Esophagus (tissue), 2 donors: Measurements from ENCODE around the gene CDH22. TPM values are rescaled to one million over a fixed set of nuclear protein-coding genes. Genes with fewer than 3 reads are reported as not detected.

Source experiments
- H3K27ac ChIP-seq, 2 donors: one replicate each; pipeline ENCODE4 v1.5.1; 2013; ENCODE audit warnings: low read depth in 2 of 2, mild to moderate bottlenecking in 2 of 2, inconsistent platforms in 1 of 2, low read length in 1 of 2, moderate library complexity in 1 of 2
- H3K27me3 ChIP-seq, 2 donors: one replicate each; pipeline ENCODE4 v1.6.1; 2013; ENCODE audit warnings: low read length in 2 of 2, control low read depth in 1 of 2, mild to moderate bottlenecking in 1 of 2; ENCODE audit not compliant: insufficient read depth in 2 of 2, control insufficient read depth in 1 of 2
- H3K36me3 ChIP-seq, 2 donors: one replicate each; pipeline ENCODE4 v1.6.1; 2013; ENCODE audit warnings: low read length in 1 of 2; ENCODE audit not compliant: control insufficient read depth in 2 of 2, insufficient read depth in 2 of 2
- H3K4me1 ChIP-seq, 2 donors: one replicate each; pipeline ENCODE4 v1.6.1; 2013; ENCODE audit warnings: low read length in 1 of 2; ENCODE audit not compliant: control insufficient read depth in 2 of 2, insufficient read depth in 2 of 2
- H3K4me3 ChIP-seq, 2 donors: one replicate each; pipeline ENCODE4 v1.5.1; 2013; ENCODE audit warnings: low read length in 2 of 2, mild to moderate bottlenecking in 2 of 2, low read depth in 1 of 2, moderate library complexity in 1 of 2
- H3K9me3 ChIP-seq, 2 donors: one replicate each; pipeline ENCODE4 v1.6.1; 2013; ENCODE audit warnings: mild to moderate bottlenecking in 2 of 2, low read depth in 1 of 2, low read length in 1 of 2, moderate library complexity in 1 of 2; ENCODE audit not compliant: control insufficient read depth in 2 of 2, insufficient read depth in 1 of 2
- WGBS, 2 donors: extraction: QIAGEN DNeasy Blood & Tissue Kit; methylation state at CpG; one replicate each; pipeline ENCODE4 v1.1.7; 2013; 5-methylcytosine and 5-hydroxymethylcytosine counted together
- polyA plus RNA-seq, 2 donors: library from polyadenylated mRNA; stranded (reverse); fragments of 200-250 nt; gene quantifications; one replicate each; pipeline ENCODE4 v1.2.3, GENCODE V29; 2013
- donor health status: healthy with polysubstance abuse.
- donor health status: Bipolar disorder and iron deficiency.

Gene CDH22
- polyA plus RNA-seq, 2 donors = 0.55 to 0.86 TPM

DNA sequence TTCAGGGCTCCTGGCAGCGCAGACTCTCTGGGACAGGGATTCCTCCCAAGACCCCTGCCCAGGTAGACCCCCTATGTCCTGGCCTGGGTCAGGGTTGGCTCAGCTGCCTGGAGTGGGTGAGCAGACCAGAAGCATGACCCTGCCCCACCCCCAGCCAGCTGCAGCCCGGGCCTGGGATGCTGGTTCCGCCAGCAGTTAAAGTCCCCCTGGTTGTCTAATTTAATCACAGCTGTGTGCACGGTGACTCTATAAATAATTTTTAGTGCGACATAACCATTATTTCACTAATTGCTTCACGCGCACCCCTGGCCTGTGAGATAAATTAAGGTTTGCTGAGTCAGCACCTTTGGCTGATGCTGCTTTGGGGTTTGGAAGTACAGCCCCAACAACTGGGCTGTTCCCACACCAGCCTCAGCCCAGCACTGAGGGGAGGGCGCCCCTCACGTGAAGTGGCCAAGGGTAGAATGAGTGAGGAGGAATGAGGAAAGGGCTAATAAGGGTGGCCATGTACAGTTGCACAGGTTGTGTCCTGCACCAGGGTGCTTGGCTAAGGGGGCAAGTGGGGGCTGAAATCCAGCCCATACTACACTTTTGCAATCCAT lies 26.1 kb upstream of the CDH22 start:
- WGBS, 2 donors = 51 to 54% methylated on average over 9 of the region's 9 CpGs
- Histone ChIP-seq H3K36me3 (no peaks in the 10 kb centered on the region), H3K4me1 (peaks cover 0 to 12% of the 10 kb centered on the region in 2 donors), H3K4me3 (no peak overlapping the region), H3K9me3 (no peaks in the 10 kb centered on the region), H3K27me3 (peaks cover 0 to under 1% of the 10 kb centered on the region in 2 donors), H3K27ac (no peak overlapping the region)

DNA sequence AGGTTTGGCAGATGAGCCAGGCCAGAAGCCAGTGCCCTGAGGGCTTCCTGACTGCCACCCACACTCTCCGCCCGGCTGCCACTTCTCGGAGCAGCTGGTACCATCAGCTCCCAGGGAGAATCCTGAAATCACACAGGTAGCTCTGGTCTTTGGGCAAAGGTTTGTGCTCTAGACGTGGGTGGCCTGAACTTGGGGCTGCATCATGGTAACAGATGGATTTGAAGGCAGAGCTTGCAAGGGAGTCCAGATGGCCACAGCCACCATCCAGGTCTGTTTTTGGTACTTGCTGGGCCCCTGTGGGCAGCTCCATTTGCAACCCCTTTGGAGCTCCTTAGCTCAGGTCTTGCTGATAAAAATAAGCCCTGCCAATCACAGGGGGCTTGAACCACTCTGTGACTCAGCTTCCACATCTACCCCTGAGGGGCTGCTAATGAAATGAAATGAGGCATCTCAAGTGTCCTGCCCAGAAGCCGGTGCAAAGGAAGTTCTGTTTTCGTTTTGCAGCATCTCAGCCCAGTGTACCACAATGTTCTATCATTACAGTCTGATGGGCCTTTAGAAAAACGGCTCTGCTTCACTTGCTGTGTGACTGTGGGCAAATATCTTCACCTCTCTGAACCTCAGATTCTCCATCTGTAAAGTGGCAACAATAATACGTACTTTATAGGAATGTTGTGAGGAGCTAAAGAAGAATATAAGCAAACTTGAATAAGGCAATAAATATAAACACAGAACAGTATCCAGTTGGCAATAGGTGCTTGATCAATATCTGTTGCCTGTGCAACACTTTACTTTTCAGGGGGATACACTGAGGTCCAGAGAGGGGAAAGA lies 25.1 kb upstream of the CDH22 start:
- H3K4me1 ChIP-seq = peaks cover 0 to 12% of the 10 kb centered on the region in 2 donors
- no peaks in the 10 kb centered on the region for H3K9me3 ChIP-seq
- H3K27ac ChIP-seq = no peak overlapping the region
- no peak overlapping the region for H3K4me3 ChIP-seq
- WGBS, 2 donors = 44 to 54% methylated on average over 8 of the region's 8 CpGs
- no peaks in the 10 kb centered on the region for H3K27me3 ChIP-seq
- no peaks in the 10 kb centered on the region for H3K36me3 ChIP-seq

GRCh38 chr20:46332373-46333160 lies 24.3 kb upstream of the CDH22 start:
- no peaks in the 10 kb centered on the region for H3K27me3 ChIP-seq
- H3K4me3 ChIP-seq = no peak overlapping the region
- H3K36me3 ChIP-seq = no peaks in the 10 kb centered on the region
- WGBS, 2 donors = 40 to 59% methylated on average over 11 to 12 of the region's 12 CpGs
- no peak overlapping the region for H3K27ac ChIP-seq
- H3K4me1 ChIP-seq = peaks cover 0 to 12% of the 10 kb centered on the region in 2 donors
- no peaks in the 10 kb centered on the region for H3K9me3 ChIP-seq

GRCh38 chr20:46331611-46332361 lies 23.5 kb upstream of the CDH22 start:
- no peaks in the 10 kb centered on the region for H3K9me3 ChIP-seq
- 44 to 52% methylated on average over 13 of the region's 13 CpGs for WGBS, 2 donors
- H3K4me3 ChIP-seq = no peak overlapping the region
- no peaks in the 10 kb centered on the region for H3K36me3 ChIP-seq
- H3K27ac ChIP-seq = no peak overlapping the region
- H3K4me1 ChIP-seq = peaks cover 0 to 12% of the 10 kb centered on the region in 2 donors
- H3K27me3 ChIP-seq = no peaks in the 10 kb centered on the region

DNA sequence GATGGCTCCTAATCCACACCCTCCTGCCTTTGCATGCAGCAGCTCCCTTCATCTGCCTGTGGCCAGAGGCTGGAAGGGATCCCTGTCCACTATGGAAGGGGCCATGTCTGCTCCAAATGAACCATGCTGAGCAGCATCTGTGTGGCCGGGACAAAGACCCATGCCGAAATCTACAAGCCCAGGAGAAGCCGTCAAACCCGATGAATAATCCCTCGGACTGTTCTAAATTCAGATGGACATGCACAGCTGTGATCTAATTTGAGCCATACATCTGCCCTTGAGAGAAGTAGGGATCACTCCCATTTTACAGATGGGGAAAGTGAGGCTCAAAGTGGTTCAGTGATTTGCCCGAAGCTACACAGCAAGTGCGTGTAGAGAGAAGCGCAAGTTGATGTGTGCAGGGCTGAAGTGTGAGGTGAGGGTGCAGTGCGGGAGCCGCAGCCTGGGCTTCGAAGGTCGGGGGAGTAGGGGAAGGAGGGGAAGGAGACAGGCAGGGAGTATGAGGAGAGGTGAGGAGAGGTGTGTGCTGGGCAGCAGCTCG lies 22.6 kb upstream of the CDH22 start:
- H3K4me1 ChIP-seq = peaks cover 0 to 12% of the 10 kb centered on the region in 2 donors
- no peaks in the 10 kb centered on the region for H3K36me3 ChIP-seq
- no peak overlapping the region for H3K27ac ChIP-seq
- no peaks in the 10 kb centered on the region for H3K9me3 ChIP-seq
- WGBS, 2 donors = 78 to 80% methylated on average over 13 of the region's 13 CpGs
- H3K27me3 ChIP-seq = no peaks in the 10 kb centered on the region
- H3K4me3 ChIP-seq = no peak overlapping the region

GRCh38 chr20:46330072-46330763 lies 21.9 kb upstream of the CDH22 start:
- H3K27me3 ChIP-seq = no peaks in the 10 kb centered on the region
- no peaks in the 10 kb centered on the region for H3K36me3 ChIP-seq
- WGBS, 2 donors = 33 to 35% methylated on average over 12 to 13 of the region's 13 CpGs
- no peaks in the 10 kb centered on the region for H3K9me3 ChIP-seq
- H3K4me1 ChIP-seq = peaks cover 0 to 12% of the 10 kb centered on the region in 2 donors
- H3K27ac ChIP-seq = no peak overlapping the region
- no peak overlapping the region for H3K4me3 ChIP-seq

DNA sequence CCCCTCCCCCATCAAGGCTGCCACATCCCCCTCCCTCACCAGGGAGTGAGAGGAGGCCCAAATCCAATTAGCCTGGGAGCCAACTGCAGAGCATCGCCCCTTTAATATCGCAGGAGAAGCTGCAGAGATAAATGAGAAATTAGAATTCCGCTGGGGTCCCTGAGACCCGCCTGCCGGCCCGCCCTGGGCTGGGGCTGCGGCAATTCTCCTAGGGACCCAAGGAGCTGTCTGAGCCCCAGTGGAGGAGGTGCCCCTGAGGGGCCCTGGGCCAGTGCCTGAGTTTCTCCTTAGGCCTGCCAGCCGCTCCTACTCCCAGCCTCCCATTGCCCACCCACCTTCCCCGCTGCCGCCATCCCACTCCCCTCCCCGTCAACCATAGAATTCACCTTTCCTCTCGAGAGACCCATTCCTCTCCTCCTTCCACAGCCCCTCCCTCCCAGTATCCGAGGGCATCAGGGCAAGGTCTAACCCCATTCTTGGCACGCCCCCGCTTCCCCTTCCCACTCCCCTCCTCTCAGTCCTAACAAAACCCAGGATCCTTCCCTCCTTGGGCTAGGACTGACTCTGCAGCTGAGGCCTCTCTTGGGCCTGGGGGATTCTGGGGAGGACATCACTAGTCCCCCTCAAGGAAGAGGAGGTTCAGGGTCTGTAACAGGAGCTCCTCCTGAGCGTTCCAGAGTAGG lies 20.0 kb upstream of the CDH22 start:
- H3K27me3 ChIP-seq = no peaks in the 10 kb centered on the region
- no peaks in the 10 kb centered on the region for H3K36me3 ChIP-seq
- no peak overlapping the region for H3K4me3 ChIP-seq
- no peaks in the 10 kb centered on the region for H3K9me3 ChIP-seq
- no peak overlapping the region for H3K27ac ChIP-seq
- H3K4me1 ChIP-seq = peaks cover 0 to 12% of the 10 kb centered on the region in 2 donors
- 69 to 73% methylated on average over 16 of the region's 16 CpGs for WGBS, 2 donors

DNA sequence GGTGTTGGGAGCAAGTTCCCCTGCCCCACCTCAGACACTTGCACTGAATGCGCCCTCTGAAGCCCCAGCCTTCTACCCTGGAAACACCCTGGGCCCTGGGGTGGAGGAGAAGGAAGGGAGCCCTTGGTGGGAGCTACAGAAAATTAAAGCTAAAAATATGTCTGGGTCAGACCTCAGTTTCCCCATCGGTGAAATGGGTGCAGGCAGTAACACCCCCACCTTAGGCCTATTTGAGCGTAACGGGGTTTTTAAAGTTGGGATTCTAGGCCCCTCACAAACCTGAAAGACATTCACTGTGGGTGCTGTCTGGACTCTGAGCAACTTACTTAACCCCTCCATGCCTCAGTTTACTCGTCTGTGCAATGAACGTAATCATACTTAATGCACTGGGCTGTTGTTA lies 19.3 kb upstream of the CDH22 start:
- no peak overlapping the region for H3K4me3 ChIP-seq
- H3K27me3 ChIP-seq = no peaks in the 10 kb centered on the region
- no peaks in the 10 kb centered on the region for H3K36me3 ChIP-seq
- 93 to 95% methylated on average over 6 of the region's 6 CpGs for WGBS, 2 donors
- no peaks in the 10 kb centered on the region for H3K9me3 ChIP-seq
- H3K4me1 ChIP-seq = peaks cover 0 to 11% of the 10 kb centered on the region in 2 donors
- no peak overlapping the region for H3K27ac ChIP-seq
